ENCODE data around the gene ATP5PF.
"Not testable (repeated sequence)": the region's sequence is repeated elsewhere in the genome, so short reads cannot be mapped to it uniquely, and the experiment has no call there.

The ATP5PF gene

DNA sequence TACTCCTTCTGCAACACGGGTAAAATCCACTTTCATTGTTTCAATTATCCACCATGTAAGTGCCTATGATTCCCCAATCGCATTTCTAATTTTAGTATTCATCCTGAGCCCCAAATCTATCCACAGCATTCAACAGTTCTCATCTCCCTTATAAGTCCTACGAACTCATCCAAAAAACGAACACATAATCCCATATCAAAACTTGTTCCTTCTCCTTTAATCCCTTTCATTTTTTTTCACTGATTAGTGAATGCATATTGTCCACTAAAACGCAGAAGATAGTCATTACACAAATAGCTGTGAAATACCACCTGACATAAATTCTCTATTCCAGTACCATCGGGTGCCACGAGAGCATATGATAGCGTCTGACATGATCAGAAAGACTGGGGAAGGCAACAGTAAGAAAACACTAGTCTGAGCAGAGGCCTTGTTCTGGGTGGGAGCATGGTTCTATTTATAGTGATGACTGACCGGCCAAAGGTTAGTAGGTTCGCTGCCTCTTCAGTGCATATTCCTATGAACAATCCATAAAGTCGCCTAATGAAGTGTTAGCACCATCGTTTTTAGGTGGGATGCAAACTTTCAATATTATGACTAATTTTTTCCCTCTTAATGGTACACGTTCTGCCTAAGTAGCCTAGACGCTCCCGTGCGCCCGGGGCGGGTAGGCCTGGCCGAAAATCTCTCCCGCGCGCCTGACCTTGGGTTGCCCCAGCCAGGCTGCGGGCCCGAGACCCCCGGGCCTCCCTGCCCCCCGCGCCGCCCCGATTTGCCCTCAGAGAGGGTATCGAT is 648 bp downstream of the ATP5PF start:
- TF ChIP-seq CTCF (IDR thresholded peaks at IDR 0.05; ENCODE audit: low read depth, low read length) = no peak
- in situ Hi-C loops (cut with HindIII; ENCODE audit: low sequenced_read_pairs) = no loop called here
- peak overlapping the region; percentile 89 for H3K4me3 ChIP-seq (ENCODE audit: low read depth, low read length)
- DNase-seq (ENCODE audit: low read depth, low spot score) = peak; percentile 14

DNA sequence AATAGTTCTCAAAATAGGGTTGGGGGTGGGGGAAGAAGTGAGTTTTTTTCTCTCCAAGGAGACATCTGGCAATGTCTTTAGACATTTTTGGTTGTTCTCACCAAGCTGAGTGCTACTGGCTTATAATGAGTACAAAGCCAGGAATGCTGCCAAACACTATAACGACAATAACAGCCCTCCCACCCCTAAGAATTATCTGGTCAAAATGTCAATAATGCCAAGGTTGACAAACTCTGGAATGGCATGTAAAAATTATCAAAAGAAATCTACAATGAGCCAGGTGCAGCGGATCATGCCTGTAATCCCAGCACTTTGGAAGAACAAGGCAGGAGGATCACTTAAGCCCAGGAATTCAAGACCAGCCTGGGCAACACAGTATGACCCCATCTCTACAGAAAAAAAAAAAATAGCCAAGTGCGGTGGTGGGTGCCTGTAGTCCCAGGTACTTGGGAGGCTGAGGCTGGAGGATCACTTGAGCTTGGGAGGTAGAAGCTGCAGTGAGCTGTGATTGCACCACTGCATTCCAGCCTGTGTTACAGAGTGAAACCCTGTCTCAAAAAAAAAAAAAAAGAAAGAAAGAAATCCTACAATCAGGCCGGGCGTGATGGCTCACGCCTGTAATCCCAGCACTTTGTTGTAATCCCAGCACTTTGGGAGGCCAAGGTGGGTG is 2.5 kb downstream of the ATP5PF start:
- DNase-seq (ENCODE audit: low read depth, low spot score) = no peak
- in situ Hi-C loops (cut with HindIII; ENCODE audit: low sequenced_read_pairs) = no loop called here
- no peak for TF ChIP-seq CTCF (IDR thresholded peaks at IDR 0.05; ENCODE audit: low read depth, low read length)
- no peak overlapping the region for H3K4me3 ChIP-seq (ENCODE audit: low read depth, low read length)

- no peak for TF ChIP-seq CTCF (IDR thresholded peaks at IDR 0.05; ENCODE audit: low read depth, low read length)
- no peak for DNase-seq (ENCODE audit: low read depth, low spot score)
- in situ Hi-C loops (cut with HindIII; ENCODE audit: low sequenced_read_pairs) = no loop called here
- H3K4me3 ChIP-seq (ENCODE audit: low read depth, low read length) = no peak overlapping the region
Measured at GRCh38 chr21:25722631-25723030, 12.1 kb downstream of the ATP5PF start.

GRCh38 chr21:25721987-25722386 is 12.7 kb downstream of the ATP5PF start:
- DNase-seq (ENCODE audit: low read depth, low spot score) = no peak
- TF ChIP-seq CTCF (IDR thresholded peaks at IDR 0.05; ENCODE audit: low read depth, low read length) = no peak
- H3K4me3 ChIP-seq (ENCODE audit: low read depth, low read length) = no peak overlapping the region
- in situ Hi-C loops (cut with HindIII; ENCODE audit: low sequenced_read_pairs) = no loop called here

- in situ Hi-C loops (cut with HindIII; ENCODE audit: low sequenced_read_pairs) = no loop called here
- DNase-seq (ENCODE audit: low read depth, low spot score) = peak; percentile 33
- H3K4me3 ChIP-seq (ENCODE audit: low read depth, low read length) = no peak overlapping the region
- TF ChIP-seq CTCF (IDR thresholded peaks at IDR 0.05; ENCODE audit: low read depth, low read length) = no peak
Measured at GRCh38 chr21:25717491-25718147, 17.1 kb downstream of the ATP5PF start.

GRCh38 chr21:25714066-25714465 is 20.6 kb downstream of the ATP5PF start:
- DNase-seq (ENCODE audit: low read depth, low spot score); in situ Hi-C loops (cut with HindIII; ENCODE audit: low sequenced_read_pairs); H3K4me3 ChIP-seq (ENCODE audit: low read depth, low read length): not testable (repeated sequence)

GRCh38 chr21:25710550-25710949 is 24.2 kb downstream of the ATP5PF start:
- TF ChIP-seq CTCF (IDR thresholded peaks at IDR 0.05; ENCODE audit: low read depth, low read length) = no peak
- in situ Hi-C loops (cut with HindIII; ENCODE audit: low sequenced_read_pairs) = no loop called here
- no peak for DNase-seq (ENCODE audit: low read depth, low spot score)
- no peak overlapping the region for H3K4me3 ChIP-seq (ENCODE audit: low read depth, low read length)

All from astrocyte of the spinal cord (primary cell).